OCI-LY1 (cell line): ENCODE results near the gene ADAMTSL2.

Source experiments
- H2AFZ ChIP-seq: fragments of 200-600 bp; sonication (generic), shearing (Covaris generic); 2 replicates; pipeline ENCODE4 v1.6.0; 2014; ENCODE audit warnings: antibody characterized with exemption, mild to moderate bottlenecking, low read length
- H3F3A ChIP-seq: fragments of 200-600 bp; sonication (generic), shearing (Covaris generic); 2 replicates; pipeline ENCODE4 v1.6.0; 2014; ENCODE audit warnings: mild to moderate bottlenecking, antibody characterized with exemption, low read length, moderate library complexity; ENCODE audit not compliant: insufficient read depth
- H3K27ac ChIP-seq: fragments of 200-600 bp; sonication (generic); 2 replicates; pipeline ENCODE4 v1.5.1; 2014; ENCODE audit warnings: low read length, mixed run types, mild to moderate bottlenecking, low read depth; ENCODE audit not compliant: poor library complexity, severe bottlenecking
- H3K27me3 ChIP-seq: fragments of 200-600 bp; sonication (generic); 2 replicates; pipeline ENCODE4 v1.6.0; 2014; ENCODE audit warnings: antibody characterized with exemption, mild to moderate bottlenecking, low read length, moderate library complexity; ENCODE audit not compliant: insufficient read depth
- H3K36me3 ChIP-seq: fragments of 200-600 bp; sonication (generic); 2 replicates; pipeline ENCODE4 v1.6.1; 2014; ENCODE audit warnings: mild to moderate bottlenecking, antibody characterized with exemption, low read length, moderate library complexity, mixed read lengths; ENCODE audit not compliant: insufficient read depth
- H3K4me1 ChIP-seq: fragments of 200-600 bp; sonication (generic); 2 replicates; pipeline ENCODE4 v1.5.1; 2014; ENCODE audit warnings: mild to moderate bottlenecking, low read length, moderate library complexity; ENCODE audit not compliant: insufficient read depth, severe bottlenecking
- H3K4me2 ChIP-seq: fragments of 200-600 bp; sonication (generic), shearing (Covaris generic); 2 replicates; pipeline ENCODE4 v1.6.1; 2014; ENCODE audit warnings: low read length
- H3K4me3 ChIP-seq: fragments of 200-600 bp; sonication (generic); 2 replicates; pipeline ENCODE4 v1.5.1; 2014; ENCODE audit warnings: low read length, low read depth, mild to moderate bottlenecking, mixed read lengths; ENCODE audit not compliant: poor library complexity, severe bottlenecking
- H3K79me2 ChIP-seq: fragments of 200-600 bp; shearing (Covaris generic); 2 replicates; pipeline ENCODE4 v1.6.1; 2016; ENCODE audit warnings: mixed run types, low read length, mixed read lengths; ENCODE audit not compliant: insufficient read depth
- H3K9ac ChIP-seq: fragments of 200-600 bp; sonication (generic), shearing (Covaris generic); 2 replicates; pipeline ENCODE4 v1.6.1; 2014; ENCODE audit warnings: mild to moderate bottlenecking, low read length, mixed read lengths
- H3K9me2 ChIP-seq: fragments of 200-600 bp; sonication (generic), shearing (Covaris generic); 2 replicates; pipeline ENCODE4 v1.6.1; 2014; ENCODE audit warnings: low read depth, mild to moderate bottlenecking, low read length, mixed read lengths
- H3K9me3 ChIP-seq: fragments of 200-600 bp; shearing (Covaris generic); 2 replicates; pipeline ENCODE4 v1.6.1; 2014; ENCODE audit warnings: low read length, mixed read lengths
- H4K20me1 ChIP-seq: fragments of 200-600 bp; sonication (generic), shearing (Covaris generic); 2 replicates; pipeline ENCODE4 v1.6.0; 2016; ENCODE audit warnings: mild to moderate bottlenecking, low read length; ENCODE audit not compliant: insufficient read depth
- CTCF ChIP-seq: fragments of 200-600 bp; sonication (generic), shearing (Covaris generic); IDR thresholded peaks from 2 replicates; pipeline ENCODE4 v1.5.1; 2017; ENCODE audit warnings: mild to moderate bottlenecking, antibody characterized with exemption, low read length, moderate library complexity, mixed read lengths
- EZH2 ChIP-seq: fragments of 200-600 bp; sonication (generic), shearing (Covaris generic); IDR thresholded peaks from 2 replicates; pipeline ENCODE4 v1.8.0; 2017; ENCODE audit warnings: borderline replicate concordance, mixed run types, mild to moderate bottlenecking, antibody characterized with exemption, low read length, moderate library complexity, mixed read lengths

ADAMTSL2 gene

GRCh38 chr9:133580419-133580738, 45.9 kb downstream of the ADAMTSL2 start:
- Histone ChIP-seq H2AFZ (no peak overlapping the region), H3F3A (no peaks in the 10 kb centered on the region), H3K27ac (no peak overlapping the region), H3K4me2 (no peak overlapping the region), H3K79me2 (no peaks in the 10 kb centered on the region), H3K9me2 (no peaks in the 10 kb centered on the region), H3K4me1 (no peaks in the 10 kb centered on the region), H3K9me3 (no peaks in the 10 kb centered on the region), H3K27me3 (0 out of 2 replicates have a peak, but pooled peaks cover 8% of the 10 kb centered on the region), H4K20me1 (no peaks in the 10 kb centered on the region), H3K36me3 (no peaks in the 10 kb centered on the region), H3K4me3 (no peak overlapping the region), H3K9ac (no peak overlapping the region)
- TF ChIP-seq CTCF (no peak), EZH2 (no peak)

- no peak overlapping the region for H3K27ac ChIP-seq
- no peaks in the 10 kb centered on the region for H3K79me2 ChIP-seq
- no peak overlapping the region for H3K4me3 ChIP-seq
- 0 out of 2 replicates have a peak, but pooled peaks cover 8% of the 10 kb centered on the region for H3K27me3 ChIP-seq
- no peaks in the 10 kb centered on the region for H3F3A ChIP-seq
- no peak overlapping the region for H3K4me2 ChIP-seq
- TF ChIP-seq EZH2 (no peak), CTCF (no peak)
- no peaks in the 10 kb centered on the region for H3K4me1 ChIP-seq
- H3K9ac ChIP-seq, result no peak overlapping the region
- H4K20me1 ChIP-seq, result no peaks in the 10 kb centered on the region
- H2AFZ ChIP-seq, result no peak overlapping the region
- H3K9me2 ChIP-seq, result no peaks in the 10 kb centered on the region
- no peaks in the 10 kb centered on the region for H3K36me3 ChIP-seq
- H3K9me3 ChIP-seq, result no peaks in the 10 kb centered on the region
Measured at GRCh38 chr9:133581011-133581410, 46.5 kb downstream of the ADAMTSL2 start.

DNA sequence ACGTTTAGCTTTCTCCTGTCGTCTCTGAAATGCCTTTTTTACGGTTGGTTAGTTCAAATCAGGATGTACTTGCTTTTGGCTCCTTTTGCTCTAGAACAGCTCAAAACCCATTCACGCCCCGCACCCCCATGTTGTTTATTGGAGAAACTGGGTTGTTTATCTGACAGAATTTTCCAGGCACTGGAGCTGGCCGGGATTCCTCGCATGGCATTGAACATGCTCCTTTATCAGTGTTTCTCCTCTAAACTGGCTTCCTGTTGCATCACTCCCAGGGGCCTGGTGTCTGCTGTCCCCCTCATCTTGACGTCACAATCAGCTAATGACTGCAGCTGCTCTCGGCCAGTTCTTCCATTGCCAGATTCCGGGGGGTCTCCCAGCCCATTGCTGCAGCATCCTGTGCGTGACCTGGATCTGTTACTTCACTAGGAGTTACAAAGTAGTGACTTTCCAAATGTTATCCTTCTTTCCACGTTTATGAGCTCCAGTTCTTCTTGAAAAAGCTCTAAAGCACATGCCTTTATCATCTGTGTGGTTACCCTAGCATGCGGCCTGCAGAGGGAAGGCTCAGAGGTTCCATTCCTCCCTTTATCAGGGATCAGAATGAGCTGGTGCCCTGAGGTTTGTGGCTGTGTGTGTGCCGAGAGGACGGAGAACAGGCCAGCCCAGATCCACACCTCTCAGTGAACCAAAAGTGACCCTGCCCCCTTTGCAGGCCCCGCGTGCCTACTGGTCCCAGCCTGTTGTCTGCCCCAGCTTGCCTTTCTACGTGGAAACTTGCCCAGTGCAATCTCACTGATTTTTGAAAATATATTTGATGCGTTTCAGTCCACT, 47.2 kb downstream of the ADAMTSL2 start:
- Histone ChIP-seq H3K4me1 (no peaks in the 10 kb centered on the region), H3K9me3 (no peaks in the 10 kb centered on the region), H3K4me2 (no peak overlapping the region), H3K27ac (no peak overlapping the region), H3K36me3 (no peaks in the 10 kb centered on the region), H3K27me3 (0 out of 2 replicates have a peak, but pooled peaks cover 8% of the 10 kb centered on the region), H3K9ac (no peak overlapping the region), H3K79me2 (no peaks in the 10 kb centered on the region), H3K9me2 (no peaks in the 10 kb centered on the region), H2AFZ (no peak overlapping the region), H3K4me3 (no peak overlapping the region), H3F3A (no peaks in the 10 kb centered on the region), H4K20me1 (no peaks in the 10 kb centered on the region)
- no peak for TF ChIP-seq CTCF
- no peak for TF ChIP-seq EZH2
